HUDEP-2 (cell line): Measurements from ENCODE around the gene RNF186.
A peak's percentile ranks its signal among the peaks of the same experiment; 100 is the strongest.
"Not testable (repeated sequence)": the region's sequence is repeated elsewhere in the genome, so short reads cannot be mapped to it uniquely, and the experiment has no call there.

Experiments used
- DNase-seq, 76 experiments: peaks; one replicate each; lab custom pipeline; 2025; ENCODE audit not compliant: unreplicated experiment in 76 of 76; lab: John Stamatoyannopoulos, UW

RNF186 gene

DNA sequence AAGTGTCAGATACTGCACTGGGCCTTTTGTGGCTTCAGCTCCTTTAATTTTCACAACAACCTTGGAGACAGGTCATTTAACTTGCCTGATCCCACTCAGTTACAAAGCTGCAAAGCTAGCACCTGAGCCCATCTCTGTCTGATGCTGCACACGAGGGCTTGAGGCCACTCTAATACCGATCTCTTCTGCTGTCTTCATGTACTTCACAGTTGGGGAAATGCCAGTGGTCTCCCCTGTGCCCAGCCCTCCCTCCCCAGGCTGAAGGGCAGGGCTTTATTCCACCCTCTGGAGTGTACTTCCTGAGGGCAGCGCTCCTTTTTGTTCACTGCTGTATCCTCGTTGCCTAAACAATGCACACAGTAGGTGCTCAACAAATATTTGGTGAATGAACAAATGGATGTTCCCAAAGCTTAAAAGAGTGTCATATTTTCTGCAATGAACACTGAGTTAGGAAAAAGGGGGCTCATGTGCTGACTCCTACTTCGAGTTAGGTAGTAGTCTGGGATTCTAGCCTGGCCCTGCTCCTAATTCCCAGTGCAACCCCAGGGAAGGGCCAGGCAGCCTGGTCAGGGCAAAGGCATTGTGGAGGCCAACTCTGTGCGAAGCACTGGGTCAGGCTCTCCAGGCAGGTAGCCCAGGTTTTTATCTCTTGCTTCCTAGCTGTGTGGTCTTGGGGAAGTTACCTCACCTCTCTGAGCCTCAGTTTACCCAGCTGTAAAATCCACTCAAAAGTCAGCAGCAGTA, 16.4 kb downstream of the RNF186 start:
- peak in 1 of 76 experiments; percentile 19 for DNase-seq

GRCh38 chr1:19797827-19798226, 17.3 kb downstream of the RNF186 start:
- DNase-seq = no peak

GRCh38 chr1:19794583-19794982, 20.5 kb downstream of the RNF186 start:
- DNase-seq = no peak

GRCh38 chr1:19793360-19794046, 21.6 kb downstream of the RNF186 start:
- DNase-seq = no peak

DNA sequence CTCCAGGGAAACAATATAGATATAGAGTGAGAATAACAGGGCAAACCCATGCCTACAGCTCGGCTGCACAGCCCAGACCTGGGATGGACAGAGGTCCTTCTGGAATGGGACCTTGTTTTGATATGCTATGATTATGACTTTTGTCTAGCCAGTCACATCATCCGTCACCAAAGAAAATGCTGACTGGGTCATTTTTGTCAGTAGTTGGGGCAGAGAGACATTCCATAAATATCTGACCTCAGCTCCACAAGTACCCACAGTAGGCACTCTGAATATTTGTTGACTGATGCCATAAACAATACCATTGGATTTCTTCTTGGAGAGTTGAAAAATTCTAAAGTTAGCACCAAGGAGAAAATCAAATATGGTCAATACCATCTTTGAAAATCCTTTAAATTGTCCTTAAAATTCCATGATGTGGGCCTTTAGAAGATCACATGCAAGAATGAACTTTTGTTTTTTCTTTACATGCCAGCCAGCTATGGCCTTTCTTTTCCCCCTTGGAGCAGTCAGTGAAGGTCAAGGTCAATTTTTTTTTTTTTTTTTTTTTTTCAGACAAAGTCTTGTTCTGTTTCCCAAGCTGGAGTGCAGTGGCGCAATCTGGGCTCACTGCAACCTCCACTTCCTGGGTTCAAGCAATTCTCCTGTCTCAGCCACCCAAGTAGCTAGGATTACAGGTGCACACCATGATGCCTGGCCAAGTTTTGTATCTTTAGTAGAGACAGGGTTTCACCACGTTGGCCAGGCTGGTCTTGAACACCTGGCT, 22.7 kb downstream of the RNF186 start:
- no peak for DNase-seq

GRCh38 chr1:19790061-19790975, 24.8 kb downstream of the RNF186 start:
- not testable (repeated sequence) for DNase-seq

DNA sequence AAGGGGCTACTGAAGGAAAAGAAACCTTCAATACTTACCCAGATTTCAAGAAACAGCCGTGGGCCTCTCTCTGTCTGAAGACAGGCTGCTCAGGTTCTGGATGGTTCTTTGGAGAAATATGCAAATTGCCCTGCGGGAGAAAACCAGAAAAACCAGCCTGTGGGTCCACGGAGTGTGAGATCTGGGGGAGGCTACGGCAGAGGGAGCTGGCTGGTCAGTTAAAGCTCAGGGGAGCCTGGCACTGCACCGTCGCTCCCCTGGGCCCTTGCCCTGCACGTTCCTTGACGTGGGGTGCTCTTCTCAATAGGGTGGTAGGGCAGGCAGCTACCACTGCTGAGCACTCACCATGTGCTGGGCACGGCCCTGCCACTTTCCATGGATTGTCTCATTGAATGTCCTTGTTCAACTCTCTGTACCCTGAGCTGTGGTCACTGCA, 28.1 kb downstream of the RNF186 start:
- DNase-seq = no peak

DNA sequence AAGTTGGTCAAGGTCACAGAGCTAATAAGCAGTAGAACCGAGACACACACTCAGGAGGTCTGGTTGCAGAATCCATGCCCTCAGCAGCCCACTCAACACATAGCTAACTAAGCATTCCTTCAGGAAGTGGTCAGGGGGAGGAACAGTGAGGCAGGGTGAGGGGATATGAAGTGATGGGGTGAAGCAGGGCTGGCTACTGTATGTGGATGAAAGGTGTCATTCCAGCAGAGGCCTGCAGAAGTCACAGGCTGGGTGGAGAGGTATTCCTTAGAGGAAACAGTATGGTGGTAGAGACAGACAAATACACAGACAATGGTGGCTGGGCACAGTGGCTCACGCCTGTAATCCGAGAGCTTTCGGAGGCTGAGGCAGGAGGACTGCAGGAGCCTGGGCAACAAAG, 29.4 kb downstream of the RNF186 start:
- DNase-seq = no peak

DNA sequence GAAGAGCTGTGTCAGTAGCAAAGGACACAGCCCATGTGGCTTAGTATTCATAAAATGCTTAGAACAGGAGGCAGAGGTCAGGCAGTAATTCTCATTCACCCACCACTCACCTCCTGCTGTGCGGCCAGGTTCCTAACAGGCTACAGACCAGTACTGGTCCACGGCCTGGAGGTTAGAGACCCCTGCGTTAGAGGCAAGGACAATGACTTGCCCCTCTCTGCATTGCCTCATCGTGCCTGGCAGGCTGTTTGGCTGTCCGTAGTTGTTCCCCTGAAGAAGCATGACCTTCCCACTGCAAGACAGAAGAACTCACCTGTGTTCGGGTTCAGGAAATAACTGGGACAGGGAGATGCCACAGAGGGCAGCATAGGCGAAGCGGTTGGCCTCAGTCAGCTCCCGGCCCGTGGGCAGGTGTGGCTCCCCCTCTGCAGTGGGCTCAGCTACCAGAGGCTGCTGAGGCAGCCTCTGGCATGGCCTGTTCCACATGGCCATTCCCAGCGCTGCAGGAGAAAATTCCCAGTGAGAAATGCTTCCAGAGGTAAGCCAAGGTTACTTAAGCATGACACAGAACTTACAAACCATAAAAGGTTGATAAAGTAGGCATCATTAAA, 34.7 kb downstream of the RNF186 start:
- DNase-seq = no peak

- no peak for DNase-seq
Measured at GRCh38 chr1:19776933-19777332, 38.1 kb downstream of the RNF186 start.

DNA sequence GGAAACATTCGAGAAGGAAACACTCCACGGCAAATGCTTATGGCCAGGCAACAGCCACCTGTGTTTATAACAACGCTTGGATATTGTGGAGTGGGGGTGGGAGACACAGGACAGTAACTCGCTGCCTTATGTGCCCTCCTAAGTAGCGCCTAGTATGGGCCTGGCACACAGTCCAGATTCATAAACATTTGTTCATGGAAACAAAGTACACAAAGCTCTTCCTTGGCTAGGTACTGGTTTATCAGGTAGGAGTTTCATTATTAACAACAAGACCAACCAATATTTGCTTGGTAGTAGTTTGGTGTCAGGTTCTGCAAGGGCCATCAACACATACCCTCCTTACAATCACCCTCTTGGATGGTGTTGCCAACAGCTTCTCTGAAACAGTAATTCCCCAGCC, 38.8 kb downstream of the RNF186 start:
- DNase-seq = no peak

DNA sequence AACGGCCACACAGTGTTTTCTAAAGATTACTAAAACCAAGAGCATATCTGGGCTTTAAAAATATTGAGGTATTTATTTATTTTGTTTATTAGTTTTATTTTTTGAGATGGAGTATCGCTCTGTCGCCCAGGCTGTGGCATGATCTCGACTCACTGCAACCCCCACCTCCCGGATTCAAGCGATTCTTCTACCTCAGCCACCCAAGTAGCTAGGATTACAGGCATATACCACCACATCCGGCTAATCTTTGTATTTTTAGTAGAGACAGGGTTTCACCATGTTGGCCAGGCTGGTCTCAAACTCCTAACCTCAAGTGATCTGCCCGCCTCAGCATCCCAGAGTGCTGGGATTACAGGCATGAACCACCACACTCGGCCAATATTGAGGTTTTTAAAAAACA, 39.3 kb downstream of the RNF186 start:
- DNase-seq = no peak

DNA sequence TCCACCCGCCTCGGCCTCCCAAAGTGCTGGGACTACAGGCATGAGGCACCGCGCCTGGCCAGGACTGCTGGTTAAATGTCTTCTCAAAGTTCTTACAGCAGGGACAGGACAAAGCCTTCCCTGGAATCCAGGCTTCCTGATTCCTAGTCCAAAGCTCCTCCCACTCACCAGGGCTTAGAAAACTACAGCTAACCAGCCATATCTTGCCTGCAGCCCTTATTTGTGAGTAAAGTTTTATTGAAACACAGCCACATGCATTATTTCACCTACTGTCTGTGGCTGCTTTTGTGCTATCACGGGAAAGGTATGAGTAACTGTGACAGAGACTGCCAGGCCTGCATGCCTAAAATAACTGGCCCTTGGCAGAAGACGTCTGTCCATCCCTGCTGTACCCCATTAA, 39.8 kb downstream of the RNF186 start:
- no peak for DNase-seq

DNA sequence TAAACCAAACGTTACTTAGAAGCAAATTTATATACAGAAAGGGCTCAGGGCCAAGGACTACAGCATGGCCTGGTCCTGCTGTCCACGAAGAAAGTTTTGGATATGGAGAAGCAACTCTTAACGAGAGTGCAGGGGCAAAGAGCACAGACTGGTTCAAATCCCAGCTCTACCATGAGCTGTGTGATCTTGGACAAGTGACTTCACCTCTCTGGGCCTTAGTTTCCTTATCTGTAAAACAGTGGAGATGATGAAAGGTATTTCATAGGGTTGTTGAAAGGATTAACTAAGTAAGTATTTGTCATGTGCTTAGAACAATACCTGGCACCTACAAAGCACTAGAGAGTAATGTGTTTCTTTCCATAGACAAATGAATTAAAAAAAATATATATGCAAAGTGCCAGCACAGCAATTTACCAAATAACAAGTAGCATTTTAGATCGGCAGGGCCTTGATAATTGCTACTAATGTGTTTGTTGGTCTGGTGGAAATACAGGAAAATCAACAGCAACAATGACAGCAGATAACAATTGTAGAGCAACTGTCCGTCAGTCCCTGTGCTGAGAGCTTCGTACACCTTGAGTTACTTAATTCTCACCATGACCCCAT, 40.8 kb downstream of the RNF186 start:
- DNase-seq = no peak

- DNase-seq = no peak
Measured at GRCh38 chr1:19773485-19773884, 41.6 kb downstream of the RNF186 start.

- no peak for DNase-seq
Measured at GRCh38 chr1:19772053-19772452, 43.0 kb downstream of the RNF186 start.

DNA sequence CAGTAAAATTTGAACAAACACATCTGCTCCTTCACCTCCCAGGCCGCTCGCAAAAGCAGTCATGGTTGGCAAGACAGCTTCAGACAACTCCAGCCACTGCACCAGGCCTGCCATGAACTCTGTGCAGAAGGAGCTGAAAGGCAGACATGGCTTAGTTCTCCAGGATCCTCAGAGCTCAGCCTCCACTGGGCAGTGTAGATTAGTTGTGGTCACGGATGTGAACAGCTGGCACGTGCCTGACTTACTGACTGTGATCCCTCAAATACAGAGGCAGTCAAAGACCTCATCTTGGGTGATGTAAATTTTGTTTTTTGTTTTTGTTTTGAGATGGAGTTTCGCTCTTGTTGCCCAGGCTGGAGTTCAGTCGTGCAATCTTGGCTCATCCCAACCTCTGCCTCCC, 43.7 kb downstream of the RNF186 start:
- no peak for DNase-seq

GRCh38 chr1:19770436-19771190, 44.5 kb downstream of the RNF186 start:
- DNase-seq = no peak
